Neural cell (in vitro differentiated cells): ENCODE results near the gene LAP3.

ENCODE experiments used
- CTCF ChIP-seq: fragments of 450-650 bp; IDR thresholded peaks from 2 replicates; pipeline ENCODE4 v1.5.1; 2014; ENCODE audit warnings: antibody characterized with exemption, mild to moderate bottlenecking, moderate library complexity; ENCODE audit not compliant: poor library complexity, severe bottlenecking
- EP300 ChIP-seq: fragments of 450-650 bp; conservative IDR thresholded peaks from 2 replicates; pipeline ENCODE4 v1.6.1; 2014; ENCODE audit warnings: antibody characterized with exemption, mild to moderate bottlenecking, moderate library complexity; ENCODE audit not compliant: poor library complexity, severe bottlenecking
- EZH2 ChIP-seq: fragments of 200-600, 300-800 bp; shearing (Covaris generic), sonication (generic); IDR thresholded peaks from 2 replicates; pipeline ENCODE4 v1.6.1; 2014; ENCODE audit warnings: antibody characterized with exemption, low read length, borderline replicate concordance, mild to moderate bottlenecking; ENCODE audit not compliant: insufficient read depth, poor library complexity, severe bottlenecking
- RAD21 ChIP-seq: fragments of 450-650 bp; conservative IDR thresholded peaks from 2 replicates; pipeline ENCODE4 v1.6.1; 2014; ENCODE audit warnings: antibody characterized with exemption, mild to moderate bottlenecking, moderate library complexity

- TF ChIP-seq RAD21, result no peak
- no peak for TF ChIP-seq CTCF
- TF ChIP-seq EP300, result no peak
- no peak for TF ChIP-seq EZH2
Measured at GRCh38 chr4:17565846-17566245, 11.2 kb upstream of the LAP3 start.
